HG02870 (cell line): ENCODE results near the gene MORN5.

Experiments
- ATAC-seq: cut with Tn5 transposase; IDR thresholded peaks from one replicate; pipeline ENCODE4 v1.9.1; 2021; ENCODE audit warnings: mild to moderate bottlenecking, moderate library complexity; ENCODE audit not compliant: unreplicated experiment

The MORN5 gene

DNA sequence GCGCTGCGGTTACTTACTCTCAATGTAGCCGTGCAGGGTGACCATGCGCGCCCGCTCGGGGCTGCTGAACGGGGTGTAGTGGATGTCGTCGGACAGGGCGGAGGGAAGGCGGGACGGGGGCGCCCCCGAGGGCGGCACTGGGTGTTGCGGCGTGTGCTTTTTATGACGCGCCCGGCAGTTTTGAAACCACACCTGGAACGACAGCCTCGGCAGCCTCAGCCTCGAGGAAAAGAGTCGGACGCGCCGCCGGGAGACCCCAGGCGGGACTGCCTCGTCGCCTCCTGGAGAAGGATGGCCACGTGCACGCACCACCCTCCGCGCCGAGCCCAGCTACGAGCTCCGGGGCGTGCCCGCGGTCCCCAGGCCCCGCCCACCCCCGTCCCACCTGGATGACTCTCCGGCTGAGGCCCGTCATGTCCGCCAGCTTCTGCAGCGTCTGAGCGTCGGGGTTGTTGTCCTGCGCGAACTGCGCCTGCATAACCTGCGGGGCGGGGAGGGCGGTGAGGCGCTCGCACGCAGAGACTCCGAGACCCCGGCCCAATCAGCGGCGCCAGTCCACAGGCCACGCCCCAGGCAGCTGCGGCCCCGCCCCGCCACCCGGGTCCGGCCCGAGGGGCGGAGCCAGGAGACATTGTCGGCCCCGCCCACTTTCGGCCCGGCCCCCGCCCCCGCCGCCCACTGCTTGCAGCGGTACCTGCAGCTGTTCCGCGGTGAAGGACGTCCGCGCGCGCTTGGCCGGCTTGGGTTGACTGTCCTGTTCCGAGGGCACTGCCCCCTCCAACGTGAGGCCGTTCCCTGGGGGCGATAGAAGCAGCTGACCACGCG, 54.1 kb downstream of the MORN5 start:
- no peak for ATAC-seq

DNA sequence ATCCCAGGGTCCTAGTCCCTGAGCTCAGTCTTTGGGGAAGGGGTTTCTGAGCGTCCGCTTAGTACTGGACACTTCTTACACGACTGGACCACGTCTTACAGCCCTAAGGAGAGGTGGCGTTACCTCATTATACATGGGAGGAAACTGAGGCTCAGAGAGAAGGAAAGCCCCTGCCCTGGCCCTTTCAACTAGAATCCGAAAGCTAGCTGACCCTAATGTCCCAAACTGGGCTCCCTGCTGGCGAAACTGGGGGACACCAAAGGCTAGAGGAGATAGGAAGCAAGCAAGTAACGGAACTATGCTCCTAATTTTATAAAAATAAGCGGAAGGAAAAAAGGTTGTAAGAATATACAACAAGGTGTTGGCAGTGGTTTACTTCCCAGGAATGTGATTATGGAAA, 54.8 kb downstream of the MORN5 start:
- no peak for ATAC-seq

DNA sequence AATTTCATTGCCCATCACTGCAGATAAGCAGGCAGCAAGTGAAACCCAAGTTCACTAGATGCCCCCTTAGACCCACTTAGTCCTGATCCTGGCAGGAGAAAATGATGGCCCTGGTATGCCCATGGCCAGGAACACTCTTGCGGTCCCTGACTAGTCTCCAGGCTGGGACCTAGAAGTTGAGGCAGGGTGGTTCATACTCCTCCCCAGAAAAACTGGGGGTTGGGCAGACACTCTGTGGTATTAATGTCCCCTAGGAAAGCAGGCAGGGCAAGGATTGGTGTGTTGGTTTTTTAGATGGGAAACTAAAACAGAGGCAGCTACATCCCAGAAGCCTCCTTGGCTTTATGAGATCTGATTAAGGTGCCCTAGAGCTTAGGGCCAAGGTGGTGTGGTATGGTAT, 56.0 kb downstream of the MORN5 start:
- no peak for ATAC-seq

DNA sequence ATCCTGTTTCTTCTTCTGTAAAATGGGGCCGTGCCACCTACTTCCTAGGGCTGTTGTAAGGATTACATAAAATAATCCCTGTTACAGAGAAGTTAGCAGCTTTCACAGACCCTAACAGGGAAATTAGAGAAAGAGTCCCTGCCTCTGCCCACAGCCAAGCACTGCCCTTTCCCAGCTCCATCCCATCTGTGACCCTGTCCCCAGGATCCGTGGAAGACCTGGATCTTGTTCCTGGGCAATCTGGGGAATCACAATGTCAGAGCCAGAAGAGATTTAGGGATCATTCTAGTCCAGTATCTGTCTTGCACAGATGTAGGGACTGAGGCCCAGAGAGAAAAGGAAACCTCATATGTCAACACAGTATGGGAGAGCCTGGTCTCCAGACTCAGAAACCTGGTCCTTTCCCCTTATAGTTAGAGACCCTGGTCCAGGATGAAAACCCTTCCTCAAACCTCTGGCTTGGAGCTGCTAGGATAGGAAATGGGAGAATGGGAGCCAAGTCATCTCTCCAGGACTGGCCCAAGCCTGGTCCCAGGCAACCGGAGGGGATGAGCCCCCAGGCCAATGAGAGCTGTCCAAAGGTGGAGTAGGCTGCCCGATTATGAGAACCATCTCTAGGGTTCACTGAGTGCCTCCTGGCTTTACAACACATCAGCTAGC, 56.6 kb downstream of the MORN5 start:
- no peak for ATAC-seq

DNA sequence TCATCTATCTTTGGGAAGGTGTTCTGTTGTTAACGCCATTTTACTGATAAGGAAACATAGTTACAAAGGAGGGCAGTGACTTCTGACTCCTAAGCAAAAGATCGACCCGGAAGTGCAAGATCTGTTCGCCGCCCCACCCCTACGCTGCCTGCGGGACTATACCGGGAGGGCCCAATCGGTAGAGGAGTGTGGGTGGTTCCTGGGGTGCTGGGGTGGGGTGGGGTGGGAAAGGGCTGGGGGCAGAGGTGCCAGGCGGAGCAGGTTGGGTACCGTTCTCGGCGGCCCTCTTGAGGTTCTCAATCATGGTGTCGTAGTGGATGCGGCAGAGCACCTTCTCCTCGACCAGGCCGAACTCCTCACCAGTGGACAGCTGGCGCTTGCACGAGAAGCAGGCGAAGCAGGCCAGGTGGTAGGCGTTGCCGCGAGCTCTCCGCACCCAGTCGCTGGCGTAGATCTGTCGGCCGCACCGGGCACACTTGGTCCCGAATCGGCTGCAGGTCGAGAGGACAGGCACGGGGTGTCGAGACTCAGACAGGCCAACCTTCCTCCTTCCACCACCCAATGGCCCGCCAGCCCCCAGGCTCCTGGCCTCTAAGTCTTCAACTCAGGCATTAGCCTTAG, 57.2 kb downstream of the MORN5 start:
- no peak for ATAC-seq

DNA sequence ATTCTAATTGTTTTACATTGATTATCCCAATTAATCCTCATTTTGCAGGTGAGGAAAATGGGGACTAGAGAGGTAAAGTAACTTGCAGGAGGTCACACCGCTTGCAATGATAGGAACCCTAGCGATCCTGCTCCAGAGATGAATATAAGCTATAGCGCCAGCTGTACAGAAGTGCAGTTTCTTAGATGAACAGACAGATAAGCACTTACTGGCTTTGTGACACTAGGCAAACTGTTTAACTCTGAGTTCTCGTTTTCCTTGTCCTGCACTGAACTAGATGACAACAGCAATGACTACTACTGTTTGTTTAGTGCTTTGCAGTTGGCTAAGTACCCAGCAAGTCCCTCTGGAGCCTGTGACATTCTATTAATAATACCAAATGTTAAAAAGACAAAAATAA, 57.9 kb downstream of the MORN5 start:
- ATAC-seq, result no peak

DNA sequence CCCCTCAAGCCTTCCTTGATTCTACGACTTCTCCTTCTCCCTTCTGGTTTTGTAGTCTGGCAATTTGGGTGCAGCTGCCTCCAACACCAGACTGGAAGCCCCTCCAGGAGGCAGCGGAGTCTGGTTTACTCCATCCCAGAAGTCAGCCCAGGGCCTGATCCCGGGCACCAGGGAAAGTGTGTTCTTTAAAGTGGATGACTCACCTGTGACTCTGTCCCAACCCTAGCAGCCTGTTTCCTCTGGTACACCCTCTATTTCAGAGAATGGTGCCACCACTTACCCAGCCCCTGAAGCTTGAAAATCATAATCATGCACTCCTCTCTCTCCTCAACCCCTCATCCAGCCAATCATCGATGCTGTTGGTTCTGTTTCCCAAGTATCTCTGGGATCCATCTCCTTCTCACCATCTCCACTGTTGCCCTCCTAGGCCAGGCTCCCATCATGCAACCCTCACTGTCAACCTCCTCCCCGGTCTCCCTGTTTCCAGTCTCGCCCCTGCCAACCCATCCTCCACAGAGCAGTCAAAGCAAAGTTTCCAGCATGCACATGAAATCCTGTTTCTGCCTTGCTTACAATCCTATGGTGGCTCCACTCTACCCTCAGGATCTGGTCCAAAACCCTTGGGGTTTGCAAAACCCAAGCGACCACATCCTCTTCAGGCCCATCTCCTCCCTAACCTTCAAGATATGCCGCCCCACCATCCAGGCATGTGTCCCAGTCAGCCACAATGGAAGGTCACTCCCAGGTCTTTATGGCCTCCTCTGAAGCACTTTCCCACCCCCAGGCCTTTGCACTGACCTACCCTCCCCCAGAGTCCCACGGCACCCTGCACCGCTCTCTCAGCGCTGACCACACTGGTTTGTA, 58.6 kb downstream of the MORN5 start:
- no peak for ATAC-seq

DNA sequence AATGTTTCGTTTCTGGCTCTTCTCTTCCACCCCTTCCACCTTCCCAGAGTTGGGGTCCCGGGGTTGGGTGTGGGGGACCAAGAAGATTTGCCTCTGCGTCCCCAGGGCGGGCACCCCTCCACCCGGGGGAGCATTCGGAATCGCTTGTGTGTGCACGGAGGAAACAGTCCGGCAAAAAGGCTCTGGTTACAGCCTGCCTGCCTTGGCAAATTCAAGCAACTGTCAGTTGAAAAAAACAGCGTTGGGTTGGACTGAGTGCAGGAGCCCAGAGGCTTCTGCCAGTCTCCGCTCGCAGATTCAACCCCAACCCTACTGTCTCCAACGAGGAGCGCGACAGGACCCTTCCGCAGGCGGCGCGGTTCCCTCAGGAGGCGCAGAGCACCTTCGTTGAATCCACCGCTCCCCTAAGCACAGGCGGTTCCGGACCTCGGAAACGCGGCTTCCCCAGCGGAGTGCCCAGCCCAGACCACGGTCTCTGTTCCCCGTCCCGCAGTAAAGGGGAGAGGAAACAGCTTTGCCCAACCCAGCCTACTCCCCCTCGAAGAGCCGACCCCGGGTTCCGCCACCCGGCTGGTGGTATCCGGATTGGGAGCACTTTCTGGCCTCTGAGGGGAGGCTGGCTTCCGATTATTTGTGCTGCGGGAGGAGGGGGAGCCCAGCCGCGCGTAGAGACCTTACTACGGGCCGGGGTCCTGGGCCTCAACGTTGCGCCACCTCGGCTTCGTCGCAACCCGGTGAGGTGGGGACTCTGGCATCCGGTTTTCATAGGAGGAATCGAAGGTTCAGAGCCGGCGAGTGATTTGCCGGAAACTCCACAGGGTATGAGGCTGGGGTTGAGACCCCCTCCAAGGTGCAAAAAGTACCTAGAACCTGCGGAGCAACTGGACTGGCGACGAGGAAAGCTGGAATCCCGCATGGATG, 59.5 kb downstream of the MORN5 start:
- no peak for ATAC-seq

DNA sequence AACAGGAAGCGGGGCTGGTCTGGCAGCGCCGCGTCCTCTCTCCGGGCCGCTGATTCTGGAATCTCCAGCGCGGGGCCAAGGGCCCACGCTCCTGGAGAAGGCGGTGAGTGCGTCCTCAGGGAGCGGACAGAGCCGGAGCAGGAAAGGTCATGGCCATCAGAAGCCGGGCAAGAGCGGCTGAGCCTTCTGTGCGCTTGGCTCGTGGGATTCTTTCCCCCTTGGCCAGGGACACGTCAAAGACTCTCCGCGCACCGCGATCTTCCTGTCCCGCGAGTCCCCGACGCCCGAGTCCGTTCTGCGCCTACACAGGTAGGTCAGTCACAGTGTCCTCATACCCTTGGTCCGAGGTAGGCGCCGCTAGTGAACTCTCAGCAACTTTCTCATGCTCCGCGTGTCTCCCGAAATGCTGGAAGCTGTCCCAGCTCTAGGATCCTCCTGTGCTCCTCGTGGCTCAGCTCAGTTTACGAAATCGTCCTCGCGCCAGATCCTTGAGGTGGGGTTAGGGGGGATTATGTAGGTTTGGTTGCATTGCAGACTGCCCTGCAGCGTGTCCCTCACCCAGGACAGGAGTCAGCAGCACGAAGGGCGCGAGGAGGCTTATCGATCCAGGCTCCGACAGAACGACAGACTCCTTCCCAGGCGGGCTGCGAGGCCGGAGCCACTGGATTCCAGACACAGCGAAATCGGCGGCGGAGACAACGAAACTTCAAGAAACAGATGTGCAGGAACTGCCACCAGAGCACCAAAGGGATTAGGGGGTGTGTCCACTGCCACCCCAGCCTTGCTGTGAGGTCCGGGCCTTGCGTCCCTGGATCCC, 60.4 kb downstream of the MORN5 start:
- no peak for ATAC-seq

DNA sequence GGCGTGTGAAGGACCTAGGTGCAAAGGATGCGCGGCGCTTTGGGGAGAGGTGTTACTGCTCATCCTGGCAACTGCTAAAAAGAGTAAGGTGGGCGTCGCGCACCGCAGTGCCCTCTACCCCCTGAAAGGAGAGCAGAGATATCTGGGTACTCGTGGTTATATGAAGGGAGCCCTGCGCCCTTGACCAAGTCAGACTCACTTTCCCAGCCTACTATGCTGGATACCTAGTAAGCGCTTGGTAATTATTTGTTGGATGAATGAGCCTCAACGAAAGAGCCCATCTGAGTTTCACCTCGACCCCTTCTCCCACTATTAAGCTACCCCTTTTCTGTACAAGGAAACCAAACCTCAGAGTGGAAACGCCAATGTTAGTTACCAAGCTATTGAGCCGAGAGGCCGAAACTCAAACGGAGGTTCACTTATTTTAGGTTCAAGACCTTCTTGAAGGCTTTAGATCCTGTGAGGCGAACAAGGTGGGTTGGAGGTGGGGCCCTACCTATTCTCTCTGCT, 61.0 kb downstream of the MORN5 start:
- no peak for ATAC-seq

DNA sequence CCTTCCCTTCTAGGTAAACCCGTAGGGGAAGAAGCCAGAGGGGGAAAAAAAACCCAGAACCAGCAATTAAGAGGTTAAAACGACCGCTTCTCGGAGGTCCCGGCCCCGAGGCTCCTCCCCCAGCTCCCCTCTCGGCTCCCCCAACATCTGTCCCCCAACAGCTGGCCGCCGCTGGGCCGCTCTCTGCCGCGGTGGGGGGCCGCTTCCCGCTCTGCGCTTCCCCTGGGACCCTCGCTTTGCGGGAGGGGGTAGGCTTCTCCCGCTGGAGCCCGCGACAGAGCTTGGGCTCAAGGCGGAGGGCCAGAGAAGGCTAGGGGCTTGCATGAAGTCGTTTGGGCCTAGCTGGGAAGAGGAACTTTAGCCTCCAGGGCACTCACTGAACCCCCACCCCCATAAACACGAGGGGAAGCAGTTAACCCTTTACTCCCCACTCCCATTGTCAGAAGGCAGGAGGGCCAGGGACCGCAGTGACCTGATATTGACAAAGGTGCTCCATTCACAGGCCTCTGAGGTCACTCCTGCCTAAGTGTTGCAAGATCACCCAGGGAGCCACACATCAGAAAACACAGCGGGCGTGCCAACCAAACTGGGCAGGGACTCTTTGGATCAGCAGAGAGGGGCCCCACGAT, 61.6 kb downstream of the MORN5 start:
- no peak for ATAC-seq

DNA sequence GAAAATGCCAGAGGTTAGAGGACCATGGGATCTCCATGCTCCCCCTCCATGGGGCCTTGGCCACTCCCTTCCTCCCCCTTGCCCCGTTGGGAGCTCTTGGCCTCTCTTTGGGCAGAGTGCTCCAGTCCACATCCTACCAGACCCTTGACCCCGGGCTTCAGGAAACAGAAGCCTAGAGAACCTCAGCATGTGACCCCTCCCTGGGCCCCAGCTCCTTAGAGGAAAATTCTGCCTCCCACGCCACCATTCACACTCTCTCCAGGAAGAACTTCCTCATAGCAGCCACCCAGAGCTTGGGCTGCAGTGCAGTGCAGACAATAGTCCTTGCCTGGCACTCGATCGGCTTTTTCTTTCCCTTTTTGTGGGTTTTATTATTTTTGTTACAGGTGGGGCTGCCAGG, 63.1 kb downstream of the MORN5 start:
- ATAC-seq, result no peak

DNA sequence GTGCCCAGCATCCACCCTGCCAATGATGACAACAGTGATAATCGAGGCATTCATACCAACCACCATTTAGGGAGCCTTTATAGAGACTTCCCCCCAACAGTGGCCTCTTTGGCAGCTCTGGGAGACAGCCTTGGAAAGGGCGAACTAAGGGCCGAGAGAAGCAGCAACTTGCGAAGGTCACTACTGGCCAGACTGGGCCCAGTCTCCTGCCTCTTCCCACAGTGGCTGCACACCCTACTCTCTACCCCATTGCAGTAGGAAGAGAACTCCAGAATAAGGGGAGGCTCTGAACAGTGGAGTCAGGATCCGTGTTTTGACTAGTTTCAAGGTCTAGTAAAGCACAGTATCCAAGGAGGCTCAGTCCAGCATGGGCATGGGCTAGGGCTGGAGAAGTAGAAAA, 63.7 kb downstream of the MORN5 start:
- no peak for ATAC-seq

DNA sequence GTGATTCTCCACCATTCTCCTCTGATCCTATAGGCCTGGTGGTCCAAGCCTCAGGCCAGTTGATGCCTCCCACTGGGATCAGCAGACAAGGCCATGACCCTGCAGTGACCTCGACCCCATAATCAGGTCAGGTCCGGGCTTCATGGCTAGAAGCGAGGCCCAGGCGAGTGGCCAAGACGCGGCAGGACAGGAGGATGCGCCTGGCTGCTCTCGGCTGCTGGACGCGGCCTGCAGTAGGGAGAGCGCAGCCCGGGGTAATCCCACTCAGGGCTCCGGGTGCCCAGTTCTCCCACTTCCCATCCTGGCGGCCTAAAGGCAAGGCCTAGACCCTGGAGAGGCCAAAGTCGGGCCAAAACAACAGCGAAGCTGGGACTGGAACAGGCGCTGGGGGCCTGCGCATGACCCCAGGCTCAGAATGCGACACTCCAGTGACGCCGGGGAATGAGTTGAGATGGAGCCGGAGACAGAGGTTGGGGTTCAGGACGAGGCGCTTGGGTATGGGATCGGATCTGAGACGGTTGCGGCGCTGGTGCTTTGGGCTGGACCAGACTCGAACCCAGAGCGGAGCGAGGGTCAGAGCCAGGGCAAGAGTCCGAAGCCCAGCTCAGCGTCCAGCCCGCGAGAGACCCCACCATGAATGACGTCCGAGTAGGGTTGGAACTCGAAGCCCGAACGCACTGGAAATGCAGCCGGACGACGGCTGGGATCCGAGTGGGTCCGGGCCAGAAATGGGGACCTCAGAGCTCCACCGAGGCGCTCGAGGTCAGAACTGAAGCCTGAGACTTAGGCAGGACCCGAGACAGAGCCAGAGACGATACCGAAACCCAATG, 65.8 kb downstream of the MORN5 start:
- ATAC-seq, result no peak

DNA sequence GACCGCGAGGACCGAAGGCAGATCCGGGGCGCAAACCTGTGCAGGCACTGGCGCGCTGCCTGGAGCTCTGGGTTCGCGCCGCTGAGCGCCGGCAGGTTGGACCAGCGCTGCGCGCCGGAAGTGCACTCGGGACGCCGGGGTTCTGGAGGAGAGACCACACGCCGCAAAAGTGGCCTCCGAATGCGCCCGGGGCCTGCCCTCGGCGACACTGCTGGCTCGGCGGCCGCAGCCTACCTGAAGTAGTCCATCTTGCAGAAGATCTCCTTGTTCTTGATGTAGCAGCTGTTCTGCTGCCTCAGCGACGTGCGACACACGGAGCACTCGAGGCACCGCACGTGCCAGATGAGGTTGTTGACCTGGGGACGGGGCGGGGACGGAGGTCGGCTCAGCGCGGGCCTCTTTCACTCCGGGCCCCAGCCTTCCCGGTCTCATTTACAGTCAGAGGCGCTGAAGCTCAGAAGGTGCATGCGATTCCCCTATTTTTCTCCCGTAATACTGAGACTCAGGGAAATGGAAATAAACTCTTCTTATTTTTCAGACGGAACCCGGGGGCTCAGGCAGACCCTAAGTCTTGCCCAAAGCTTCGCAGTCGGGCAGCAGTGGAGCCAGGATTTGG, 66.5 kb downstream of the MORN5 start:
- no peak for ATAC-seq

DNA sequence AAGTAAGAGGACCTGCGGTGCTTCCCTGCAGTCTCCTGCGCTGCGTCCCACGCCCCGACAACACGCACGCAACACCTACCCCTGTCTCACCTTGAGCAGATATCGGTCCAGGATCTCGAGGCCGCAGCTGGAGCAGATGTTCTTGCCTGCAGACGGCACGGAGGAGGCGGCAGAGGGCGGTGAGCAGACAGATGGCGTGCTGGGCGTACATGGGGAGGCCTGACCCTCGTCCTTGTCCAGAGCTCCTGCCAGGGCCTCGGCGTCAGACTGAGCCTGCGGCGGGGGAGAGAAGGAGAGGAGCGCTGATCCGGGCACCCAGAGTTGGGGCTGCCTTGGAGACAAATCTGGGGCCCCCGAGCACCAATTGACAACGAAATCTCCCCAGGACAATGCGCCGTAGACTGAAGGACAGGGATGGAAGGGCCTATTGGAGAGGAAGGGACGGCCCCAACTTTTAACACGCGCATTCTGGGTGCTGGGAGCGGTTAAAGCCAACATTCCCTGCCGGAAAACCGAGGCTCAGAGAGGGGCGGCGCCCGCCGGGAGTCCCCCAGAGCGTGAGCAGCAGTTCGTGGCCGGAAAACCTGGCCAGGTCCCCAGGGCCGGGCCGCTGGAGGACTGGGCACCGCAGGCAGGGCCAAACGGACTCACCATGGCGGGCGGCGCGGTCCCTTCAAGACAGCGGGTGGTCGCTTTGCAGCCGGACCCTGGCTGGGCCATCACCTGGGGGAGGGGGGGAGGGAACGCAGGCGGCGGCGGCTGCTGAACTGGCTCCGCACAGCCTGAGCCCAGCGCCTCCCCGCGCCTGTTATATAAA, 67.3 kb downstream of the MORN5 start:
- no peak for ATAC-seq

DNA sequence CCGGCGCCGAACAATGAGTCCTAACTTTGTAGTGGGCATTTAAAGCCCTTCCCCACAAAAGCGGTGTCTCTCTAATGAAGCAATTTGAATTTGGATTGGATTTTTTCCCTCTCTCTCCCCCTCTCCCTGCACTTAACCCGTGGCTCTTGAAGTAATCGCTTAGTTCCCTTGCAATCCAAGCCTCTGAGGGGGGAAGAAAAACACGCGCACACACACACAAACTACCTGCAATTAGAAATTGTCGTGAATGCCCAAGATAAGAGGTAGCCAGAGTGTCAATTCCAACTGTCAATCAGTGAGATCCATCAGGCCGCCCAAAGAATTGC, 67.8 kb downstream of the MORN5 start:
- no peak for ATAC-seq
